Gastroesophageal sphincter (tissue), 3 donors: Measurements from ENCODE around the gene MAML2.

ENCODE experiments used
- EP300 ChIP-seq: sonication (generic); formaldehyde crosslinking; IDR thresholded peaks from one replicate; pipeline ENCODE4 v1.6.1; 2017; ENCODE audit warnings: antibody characterized with exemption, mild to moderate bottlenecking
- POLR2A ChIP-seq, 2 donors: fragments of 450-650 bp; IDR thresholded peaks; one replicate each; pipeline ENCODE4 v1.6.1; 2017; ENCODE audit warnings: antibody characterized with exemption in 2 of 2, mild to moderate bottlenecking in 2 of 2, moderate library complexity in 1 of 2
- POLR2AphosphoS5 ChIP-seq: sonication (generic); formaldehyde crosslinking; IDR thresholded peaks from one replicate; pipeline ENCODE4 v1.6.1; 2017; ENCODE audit warnings: antibody characterized with exemption
- TF ChIP-seq, protein P1 (sequence below), 4 experiments: fragments of 200-600 bp in 2 of 4; fragments of 450-650 bp in 2 of 4; sonication (generic) in 1 of 4; IDR thresholded peaks; one replicate each; pipeline ENCODE4 v1.5.1; 2017 to 2019; ENCODE audit warnings: antibody characterized with exemption in 4 of 4, mild to moderate bottlenecking in 2 of 4, moderate library complexity in 2 of 4

DNA sequence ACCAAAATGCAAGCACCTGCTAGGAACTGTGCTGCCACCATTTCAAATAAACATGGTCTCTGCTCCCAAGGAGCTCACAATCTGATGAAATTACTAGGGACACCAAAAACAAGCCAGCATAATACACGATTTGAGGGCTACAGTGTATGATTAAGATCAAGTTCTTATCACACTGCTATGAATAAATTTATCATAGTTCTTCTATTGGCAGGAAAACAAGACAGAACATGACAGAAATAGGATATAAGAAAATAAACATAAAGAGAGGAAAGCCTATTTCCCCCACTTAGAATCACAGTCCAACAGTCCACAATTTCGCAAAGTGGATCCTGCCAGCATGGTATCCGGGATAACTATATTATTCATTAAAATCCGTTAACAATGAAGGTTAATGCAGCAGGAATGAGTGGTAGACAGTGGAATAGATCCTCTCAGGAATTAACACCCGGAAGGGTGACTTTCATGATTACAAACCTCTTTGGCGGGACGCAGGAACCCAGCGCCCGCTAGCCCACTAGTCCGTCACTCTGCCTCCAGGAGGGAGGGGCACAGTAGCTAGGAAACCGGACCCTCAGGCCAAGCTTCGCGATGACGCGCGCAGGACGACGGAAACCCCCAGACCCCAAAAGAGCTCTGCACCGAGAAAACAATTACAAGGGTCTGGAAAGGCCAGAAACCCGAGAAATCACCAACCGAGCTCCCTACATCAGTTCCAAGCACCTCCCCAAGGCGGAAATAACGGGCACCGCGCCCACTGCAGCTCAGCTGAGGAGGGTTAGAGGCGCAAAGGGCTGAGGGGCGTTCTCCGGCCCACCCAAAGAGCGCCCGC is 46.1 kb upstream of the MAML2 start:
- TF ChIP-seq, protein P1, sequence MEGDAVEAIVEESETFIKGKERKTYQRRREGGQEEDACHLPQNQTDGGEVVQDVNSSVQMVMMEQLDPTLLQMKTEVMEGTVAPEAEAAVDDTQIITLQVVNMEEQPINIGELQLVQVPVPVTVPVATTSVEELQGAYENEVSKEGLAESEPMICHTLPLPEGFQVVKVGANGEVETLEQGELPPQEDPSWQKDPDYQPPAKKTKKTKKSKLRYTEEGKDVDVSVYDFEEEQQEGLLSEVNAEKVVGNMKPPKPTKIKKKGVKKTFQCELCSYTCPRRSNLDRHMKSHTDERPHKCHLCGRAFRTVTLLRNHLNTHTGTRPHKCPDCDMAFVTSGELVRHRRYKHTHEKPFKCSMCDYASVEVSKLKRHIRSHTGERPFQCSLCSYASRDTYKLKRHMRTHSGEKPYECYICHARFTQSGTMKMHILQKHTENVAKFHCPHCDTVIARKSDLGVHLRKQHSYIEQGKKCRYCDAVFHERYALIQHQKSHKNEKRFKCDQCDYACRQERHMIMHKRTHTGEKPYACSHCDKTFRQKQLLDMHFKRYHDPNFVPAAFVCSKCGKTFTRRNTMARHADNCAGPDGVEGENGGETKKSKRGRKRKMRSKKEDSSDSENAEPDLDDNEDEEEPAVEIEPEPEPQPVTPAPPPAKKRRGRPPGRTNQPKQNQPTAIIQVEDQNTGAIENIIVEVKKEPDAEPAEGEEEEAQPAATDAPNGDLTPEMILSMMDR (IDR thresholded peaks at IDR 0.05), result no peak
- TF ChIP-seq POLR2A (IDR thresholded peaks at IDR 0.05) (no peak), EP300 (no peak), POLR2AphosphoS5 (no peak)
